ENCODE measurements around the gene LRRC8E. TPM values are rescaled to one million over a fixed set of nuclear protein-coding genes. Genes with fewer than 3 reads are reported as not detected.
A peak's percentile ranks its signal among the peaks of the same experiment; 100 is the strongest.
"Not testable (repeated sequence)": the region's sequence is repeated elsewhere in the genome, so short reads cannot be mapped to it uniquely, and the experiment has no call there.

Gene LRRC8E
- total RNA-seq, 1 donor from 2014 or later, result 4.3 TPM

DNA sequence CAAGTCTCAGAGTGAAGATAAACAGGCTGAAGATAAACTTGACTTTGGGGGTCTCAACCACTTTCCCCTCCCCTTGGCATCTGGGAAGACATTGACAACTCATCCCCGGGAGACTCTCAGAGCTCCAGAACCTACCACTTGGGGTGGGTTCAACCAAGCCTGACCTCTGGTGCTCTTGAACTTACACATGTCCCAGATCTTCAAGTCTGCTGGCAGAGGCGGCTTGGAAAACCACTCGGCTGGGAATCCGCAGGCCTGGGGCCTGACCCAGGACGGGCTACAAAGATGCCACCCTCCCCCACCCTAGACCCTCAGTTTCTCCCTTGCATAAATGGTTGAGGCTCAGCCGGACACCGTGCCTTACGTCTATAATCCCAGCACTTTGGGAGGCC, 512 bp downstream of the LRRC8E start:
- Mint-ChIP-seq H3K4me3 (peak overlapping the region; percentile 75), H3K27me3 (peaks cover 15% of the 10 kb centered on the region), H3K27ac (no peak overlapping the region), H3K9me3 (no peaks in the 10 kb centered on the region), H3K4me1 (ENCODE audit: unreplicated experiment) (no peaks in the 10 kb centered on the region), H3K36me3 (no peaks in the 10 kb centered on the region)
- TF ChIP-seq, protein P1, sequence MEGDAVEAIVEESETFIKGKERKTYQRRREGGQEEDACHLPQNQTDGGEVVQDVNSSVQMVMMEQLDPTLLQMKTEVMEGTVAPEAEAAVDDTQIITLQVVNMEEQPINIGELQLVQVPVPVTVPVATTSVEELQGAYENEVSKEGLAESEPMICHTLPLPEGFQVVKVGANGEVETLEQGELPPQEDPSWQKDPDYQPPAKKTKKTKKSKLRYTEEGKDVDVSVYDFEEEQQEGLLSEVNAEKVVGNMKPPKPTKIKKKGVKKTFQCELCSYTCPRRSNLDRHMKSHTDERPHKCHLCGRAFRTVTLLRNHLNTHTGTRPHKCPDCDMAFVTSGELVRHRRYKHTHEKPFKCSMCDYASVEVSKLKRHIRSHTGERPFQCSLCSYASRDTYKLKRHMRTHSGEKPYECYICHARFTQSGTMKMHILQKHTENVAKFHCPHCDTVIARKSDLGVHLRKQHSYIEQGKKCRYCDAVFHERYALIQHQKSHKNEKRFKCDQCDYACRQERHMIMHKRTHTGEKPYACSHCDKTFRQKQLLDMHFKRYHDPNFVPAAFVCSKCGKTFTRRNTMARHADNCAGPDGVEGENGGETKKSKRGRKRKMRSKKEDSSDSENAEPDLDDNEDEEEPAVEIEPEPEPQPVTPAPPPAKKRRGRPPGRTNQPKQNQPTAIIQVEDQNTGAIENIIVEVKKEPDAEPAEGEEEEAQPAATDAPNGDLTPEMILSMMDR (conservative IDR thresholded peaks at IDR 0.05), result no peak
- DNase-seq (ENCODE audit: extremely low spot score, unreplicated experiment), result no peak

DNA sequence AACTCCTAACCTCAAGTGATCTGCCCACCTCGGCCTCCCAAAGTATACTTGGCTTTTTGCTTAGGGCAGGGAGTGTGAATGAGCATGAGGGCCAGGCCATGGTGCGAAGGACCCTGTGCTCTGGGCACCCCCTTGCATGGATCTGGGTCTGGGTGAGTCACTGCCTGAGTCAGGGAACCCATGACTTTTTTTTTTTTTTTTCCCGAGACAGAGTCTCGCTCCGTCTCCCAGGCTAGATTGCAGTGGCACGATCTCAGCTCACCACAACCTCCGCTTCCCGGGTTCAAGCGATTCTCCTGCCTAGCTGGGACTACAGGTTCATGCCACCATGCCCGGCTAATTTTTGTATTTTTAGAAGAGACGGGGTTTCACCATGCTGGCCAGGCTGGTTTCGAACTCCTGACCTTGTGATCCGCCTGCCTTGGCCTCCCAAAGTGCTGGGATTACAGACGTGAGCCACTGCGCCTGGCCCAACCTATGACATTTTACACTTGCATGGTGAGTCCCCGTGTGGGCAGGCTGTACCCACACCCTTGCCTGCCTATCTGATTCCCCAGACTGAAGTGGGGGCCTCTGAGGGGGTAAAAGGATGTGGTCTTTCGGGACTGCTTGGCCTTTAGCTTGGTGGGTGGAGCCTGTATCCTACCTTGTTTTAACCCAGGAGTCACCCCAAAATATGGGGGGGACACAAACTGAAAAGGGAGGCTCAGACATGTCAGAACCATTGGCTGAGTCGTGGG, 5.2 kb downstream of the LRRC8E start:
- not testable (repeated sequence) for H3K4me1 Mint-ChIP-seq (ENCODE audit: unreplicated experiment); H3K27me3 Mint-ChIP-seq; DNase-seq (ENCODE audit: extremely low spot score, unreplicated experiment); H3K27ac Mint-ChIP-seq; H3K36me3 Mint-ChIP-seq; H3K4me3 Mint-ChIP-seq; H3K9me3 Mint-ChIP-seq

DNA sequence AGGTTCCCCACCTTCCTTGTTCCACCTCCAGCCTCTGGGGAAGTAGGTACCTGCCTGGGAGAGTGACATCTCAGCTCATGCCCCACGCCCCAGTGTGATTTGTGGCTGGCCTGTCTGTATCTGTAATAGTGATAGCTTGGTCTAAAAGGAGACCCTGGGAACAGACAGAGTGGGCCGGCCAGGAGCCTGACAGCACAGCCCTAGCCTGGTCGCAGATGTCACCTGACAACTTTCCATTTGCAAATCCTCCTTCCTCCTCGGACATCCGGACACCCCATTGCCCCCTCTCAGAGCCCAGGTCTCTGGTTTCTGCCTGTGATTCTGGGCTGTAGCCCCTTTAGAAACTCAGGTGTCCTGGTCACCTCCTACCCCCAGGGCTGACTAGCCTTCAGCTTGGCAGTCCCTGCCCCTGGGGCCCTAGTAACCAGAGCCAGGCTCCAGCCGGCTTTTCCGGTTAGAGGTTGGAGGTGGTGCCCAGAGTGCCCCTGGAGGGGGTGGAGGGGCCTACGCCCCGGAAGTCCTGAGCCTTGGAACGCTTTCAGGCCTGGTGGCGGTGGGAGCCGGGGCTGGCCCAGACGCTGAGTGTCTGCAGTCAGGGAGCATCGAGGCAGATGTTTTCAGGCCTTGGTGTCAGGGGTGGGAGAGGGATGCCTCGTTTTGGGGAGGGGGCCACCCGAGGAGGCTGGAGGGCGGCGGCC, 6.5 kb downstream of the LRRC8E start:
- Mint-ChIP-seq H3K4me1 (ENCODE audit: unreplicated experiment) (peaks cover 4% of the 10 kb centered on the region), H3K4me3 (peak overlapping the region; percentile 34), H3K9me3 (no peaks in the 10 kb centered on the region), H3K27ac (peak overlapping the region; percentile 53), H3K36me3 (no peaks in the 10 kb centered on the region), H3K27me3 (peaks cover 5% of the 10 kb centered on the region)
- TF ChIP-seq, protein P1 (conservative IDR thresholded peaks at IDR 0.05), result no peak
- DNase-seq (ENCODE audit: extremely low spot score, unreplicated experiment), result no peak

DNA sequence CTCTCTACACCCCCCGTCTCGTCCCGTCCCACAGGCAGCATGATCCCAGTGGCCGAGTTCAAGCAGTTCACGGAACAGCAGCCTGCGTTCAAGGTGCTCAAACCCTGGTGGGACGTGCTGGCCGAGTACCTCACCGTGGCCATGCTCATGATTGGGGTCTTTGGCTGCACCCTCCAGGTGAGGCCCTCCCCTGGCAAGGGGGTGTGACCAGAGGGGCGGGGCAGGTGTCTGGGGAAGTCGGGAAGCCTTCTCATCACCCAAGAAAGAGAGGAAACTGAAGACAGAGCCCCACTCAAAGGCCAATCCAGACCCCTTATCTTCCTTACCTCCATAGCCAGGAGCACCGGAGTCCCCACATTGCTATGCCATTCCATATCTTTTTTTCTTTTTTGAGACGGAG, 7.3 kb downstream of the LRRC8E start:
- DNase-seq (ENCODE audit: extremely low spot score, unreplicated experiment), result no peak
- Mint-ChIP-seq H3K27ac (no peak overlapping the region), H3K9me3 (no peaks in the 10 kb centered on the region), H3K4me1 (ENCODE audit: unreplicated experiment) (peaks cover 4% of the 10 kb centered on the region), H3K4me3 (no peak overlapping the region), H3K36me3 (no peaks in the 10 kb centered on the region), H3K27me3 (peaks cover 5% of the 10 kb centered on the region)
- TF ChIP-seq, protein P1 (conservative IDR thresholded peaks at IDR 0.05), result no peak

DNA sequence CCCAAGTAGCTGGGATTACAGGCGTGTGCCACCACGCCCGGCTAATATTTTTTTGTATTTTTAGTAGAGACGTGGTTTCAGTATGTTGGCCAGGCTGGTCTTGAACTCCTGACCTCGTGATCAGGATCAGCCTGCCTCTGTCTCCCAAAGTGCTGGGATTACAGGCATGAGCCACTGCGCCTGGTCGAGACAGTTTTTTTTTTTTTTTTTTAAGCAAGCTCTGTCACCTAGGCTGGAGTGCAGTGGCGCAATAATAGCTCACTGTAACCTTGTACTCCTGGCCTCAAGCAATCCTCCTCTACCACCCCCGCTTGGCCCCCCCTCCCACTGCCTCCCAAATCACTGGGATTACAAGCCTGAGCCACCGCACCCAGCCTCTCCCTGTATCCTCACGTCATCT, 9.0 kb downstream of the LRRC8E start:
- DNase-seq (ENCODE audit: extremely low spot score, unreplicated experiment), result no peak
- Mint-ChIP-seq H3K36me3 (no peaks in the 10 kb centered on the region), H3K27me3 (no peaks in the 10 kb centered on the region), H3K4me3 (no peak overlapping the region), H3K4me1 (ENCODE audit: unreplicated experiment) (peaks cover 4% of the 10 kb centered on the region), H3K9me3 (no peaks in the 10 kb centered on the region), H3K27ac (peak overlapping the region; percentile 92)
- TF ChIP-seq, protein P1 (conservative IDR thresholded peaks at IDR 0.05), result no peak

DNA sequence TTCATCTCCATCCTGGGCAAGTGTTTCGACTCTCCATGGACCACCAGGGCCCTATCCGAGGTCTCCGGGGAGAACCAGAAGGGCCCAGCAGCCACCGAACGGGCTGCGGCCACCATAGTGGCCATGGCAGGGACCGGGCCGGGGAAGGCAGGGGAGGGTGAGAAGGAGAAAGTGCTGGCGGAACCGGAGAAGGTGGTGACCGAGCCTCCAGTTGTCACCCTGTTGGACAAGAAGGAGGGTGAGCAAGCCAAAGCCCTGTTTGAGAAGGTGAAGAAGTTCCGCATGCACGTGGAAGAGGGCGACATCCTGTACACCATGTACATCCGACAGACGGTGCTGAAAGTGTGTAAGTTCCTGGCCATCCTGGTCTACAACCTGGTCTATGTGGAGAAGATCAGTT, 10.7 kb downstream of the LRRC8E start:
- Mint-ChIP-seq H3K9me3 (no peaks in the 10 kb centered on the region), H3K27ac (no peak overlapping the region), H3K36me3 (no peaks in the 10 kb centered on the region), H3K4me3 (no peak overlapping the region), H3K4me1 (ENCODE audit: unreplicated experiment) (peaks cover 4% of the 10 kb centered on the region), H3K27me3 (no peaks in the 10 kb centered on the region)
- DNase-seq (ENCODE audit: extremely low spot score, unreplicated experiment), result no peak
- TF ChIP-seq, protein P1 (conservative IDR thresholded peaks at IDR 0.05), result no peak

Measured in type B pancreatic cell (in vitro differentiated cells).